Fibroblast of skin of abdomen (primary cell): ENCODE measurements around the gene REM1.
"Not testable (repeated sequence)": the region's sequence is repeated elsewhere in the genome, so short reads cannot be mapped to it uniquely, and the experiment has no call there.

Experiments
- DNase-seq: peaks from one replicate; pipeline ENCODE4 v3.0.0-alpha.2; 2013

The REM1 gene

GRCh38 chr20:31485450-31486339, 10.6 kb downstream of the REM1 start:
- peak; percentile 77 for DNase-seq

DNA sequence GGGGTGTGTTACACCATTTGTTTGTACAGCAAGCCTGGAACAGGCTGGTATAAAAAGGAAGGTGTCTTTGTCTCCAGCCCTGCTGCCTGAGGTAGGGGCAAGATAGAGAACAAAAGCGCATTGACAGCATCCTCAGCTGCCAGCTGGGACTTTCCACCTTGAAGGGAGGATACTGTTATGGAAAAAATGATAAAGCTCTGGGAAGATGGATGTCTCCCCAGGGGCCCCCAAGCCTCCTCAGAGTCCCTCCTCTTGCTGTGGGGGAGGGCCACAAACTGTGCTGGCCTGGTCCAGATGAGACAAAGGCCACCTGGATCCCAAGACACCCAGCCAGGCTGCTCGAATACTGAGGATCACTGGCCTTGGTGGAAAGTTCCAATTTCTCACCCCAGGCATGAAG, 13.0 kb downstream of the REM1 start:
- no peak for DNase-seq

GRCh38 chr20:31489152-31489551, 14.1 kb downstream of the REM1 start:
- no peak for DNase-seq

- no peak for DNase-seq
Observed at GRCh38 chr20:31490752-31491151, 15.7 kb downstream of the REM1 start.

DNA sequence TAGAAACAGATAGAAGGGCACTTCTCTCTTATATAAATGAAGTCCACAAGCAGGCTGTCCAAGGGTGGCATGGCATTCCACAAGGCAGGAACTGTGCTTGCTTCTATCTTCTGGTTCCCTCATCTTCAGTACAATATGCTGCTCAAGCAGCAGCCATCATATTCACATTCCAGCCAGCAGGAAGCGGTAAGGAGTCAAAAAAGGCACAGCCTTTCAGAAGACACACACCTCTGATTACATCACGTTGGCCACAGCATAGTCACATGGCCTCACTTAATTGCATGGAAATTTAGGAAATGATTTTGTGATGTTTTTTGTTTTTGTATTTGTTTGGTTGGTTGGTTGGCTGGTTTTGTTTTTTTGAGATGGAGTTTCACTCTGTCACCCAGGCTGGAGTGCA, 19.0 kb downstream of the REM1 start:
- DNase-seq = peak; percentile 29

GRCh38 chr20:31496761-31497295, 21.7 kb downstream of the REM1 start:
- no peak for DNase-seq

DNA sequence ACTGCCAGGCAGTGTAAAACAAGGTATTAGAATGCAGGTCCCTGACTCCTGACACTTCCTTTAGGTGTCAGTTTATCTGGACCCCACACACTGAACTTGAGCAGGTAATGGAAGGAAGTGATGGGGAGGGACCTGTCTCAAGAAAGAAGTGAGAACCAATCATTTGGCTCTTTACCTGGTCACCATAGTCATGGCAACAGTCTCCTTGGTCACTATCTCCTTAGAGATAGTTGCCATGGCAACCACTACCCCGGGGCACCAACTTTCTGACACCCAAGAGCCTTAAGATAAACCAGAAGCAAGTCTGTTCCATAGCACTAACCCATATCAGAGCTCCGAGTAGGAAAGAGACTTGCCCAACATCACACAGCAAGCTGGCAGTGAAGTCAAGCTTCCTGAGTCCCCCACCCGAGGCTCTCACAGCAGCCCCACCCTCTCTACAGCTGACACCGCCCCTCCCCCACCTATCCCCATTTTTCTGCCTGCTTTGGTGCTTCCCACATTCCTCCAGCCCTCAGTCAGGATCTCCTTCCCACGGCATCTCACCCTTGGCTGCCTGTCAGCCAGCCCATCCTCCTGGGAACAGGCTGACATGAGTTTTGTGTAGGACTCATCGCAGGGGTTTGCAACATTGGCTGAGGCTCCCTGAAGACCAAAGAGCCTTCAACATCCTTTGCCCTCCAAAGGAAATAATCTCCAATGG, 22.9 kb downstream of the REM1 start:
- peak; percentile 81 for DNase-seq

DNA sequence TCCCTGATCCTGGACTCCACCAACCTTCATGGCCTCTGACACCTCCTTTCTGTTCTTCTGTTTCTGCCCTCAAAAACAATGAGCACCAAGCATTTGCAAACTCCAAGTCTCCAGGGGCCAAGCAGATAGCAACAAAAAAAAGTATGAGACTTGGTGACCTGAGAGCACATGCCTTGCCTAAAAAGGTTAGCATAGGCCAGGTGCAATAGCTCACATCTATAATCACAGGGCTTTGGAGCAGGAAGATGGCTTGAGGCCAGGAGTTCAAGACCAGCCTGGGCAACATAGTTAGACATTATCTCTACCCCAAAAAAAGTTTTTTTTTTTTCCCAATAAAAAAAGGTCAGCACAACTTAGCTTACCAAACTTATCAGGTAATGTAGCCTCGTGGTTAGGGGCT, 25.4 kb downstream of the REM1 start:
- DNase-seq = no peak

DNA sequence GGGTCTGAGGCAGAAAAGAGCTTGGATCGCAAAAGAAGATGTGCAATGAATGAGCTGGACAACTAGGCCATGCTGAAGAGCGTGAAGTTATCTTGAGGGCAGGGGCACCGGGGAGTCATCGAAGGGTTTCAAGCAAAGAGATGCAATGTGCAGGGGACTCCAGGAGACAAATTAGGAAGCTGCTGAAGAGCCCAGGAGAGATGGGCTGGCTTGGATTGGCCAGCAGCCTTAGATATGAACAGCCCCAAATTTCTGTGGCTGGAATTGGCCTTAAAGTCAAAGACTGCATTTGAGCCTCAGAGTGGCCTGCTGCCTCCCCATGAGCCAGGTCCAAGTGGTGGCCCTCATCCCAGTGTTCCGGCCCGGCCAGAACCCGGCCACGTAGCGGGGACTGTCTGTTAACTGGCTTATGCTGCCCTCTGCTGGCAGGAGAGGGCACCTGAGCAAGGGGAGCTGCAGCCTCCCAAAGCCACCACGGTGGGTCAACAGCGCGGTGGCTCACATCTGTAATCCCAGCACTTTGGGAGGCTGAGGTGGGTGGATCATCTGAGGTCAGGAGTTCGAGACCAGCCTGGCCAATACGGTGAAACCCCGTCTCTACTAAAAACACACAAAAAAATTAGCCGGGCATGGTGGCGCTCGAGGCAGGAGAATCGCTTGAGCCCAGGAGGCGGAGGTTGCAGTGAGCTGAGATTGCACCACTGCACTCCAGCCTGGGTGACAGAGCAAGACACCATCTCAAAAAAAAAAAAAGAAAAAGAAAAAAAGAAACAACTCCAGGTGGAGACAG, 28.0 kb downstream of the REM1 start:
- DNase-seq = peak; percentile 70

DNA sequence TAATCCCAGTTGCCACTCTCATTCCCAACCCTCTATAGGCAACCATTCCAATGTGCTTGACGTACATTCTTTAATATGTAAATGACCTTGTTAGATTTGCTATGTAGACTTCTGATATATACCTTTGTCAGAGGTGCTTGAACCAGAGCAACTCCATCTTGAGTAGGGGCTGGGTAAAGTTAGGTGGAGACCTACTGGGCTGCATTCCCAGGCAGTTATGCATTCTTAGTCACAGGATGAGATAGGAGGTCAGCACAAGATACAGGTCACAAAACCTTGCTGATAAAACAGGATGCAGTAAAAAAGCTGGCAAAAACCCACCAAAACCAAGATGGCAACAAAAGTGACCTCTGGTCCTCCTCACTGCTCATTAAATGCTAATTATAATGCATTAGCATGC, 30.8 kb downstream of the REM1 start:
- no peak for DNase-seq

DNA sequence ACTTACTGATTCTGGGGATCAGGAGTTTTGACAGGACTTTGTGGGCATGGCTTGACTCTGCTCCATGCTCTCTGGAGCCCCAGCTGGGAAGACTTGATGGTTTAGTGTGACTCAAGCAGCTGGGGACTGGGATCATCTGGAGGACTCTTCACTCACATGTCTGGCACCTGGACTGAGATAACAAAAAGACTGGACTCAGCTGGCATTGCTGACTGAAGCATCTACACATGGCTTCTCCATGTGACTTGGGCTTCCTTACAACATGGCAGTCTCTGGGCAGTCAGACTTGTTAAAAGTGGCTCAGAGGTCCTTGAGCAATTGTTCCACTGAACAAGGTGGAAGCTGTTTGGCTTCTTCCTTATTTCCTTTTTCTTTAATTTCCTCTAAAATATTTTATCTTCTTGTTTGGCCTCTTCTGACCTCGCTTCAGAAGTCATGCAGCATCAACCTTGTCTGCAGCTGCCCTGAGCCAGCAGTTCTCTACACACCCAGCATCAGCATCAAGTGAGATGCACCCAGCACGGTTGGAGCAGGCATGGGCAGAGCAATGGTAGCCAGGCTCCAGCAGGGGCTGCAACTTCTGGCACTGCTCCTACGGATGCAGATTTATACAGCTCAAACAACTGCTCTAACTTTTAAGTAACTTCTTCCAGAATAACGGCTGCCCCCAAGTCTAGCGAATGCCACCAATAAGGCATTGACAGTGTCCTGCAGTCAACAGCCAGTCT, 33.6 kb downstream of the REM1 start:
- DNase-seq = no peak

- peak; percentile 90 for DNase-seq
Observed at GRCh38 chr20:31514154-31515071, 39.3 kb downstream of the REM1 start, which contains the start of gene HM13. TSS of gene HM13 (plus strand) at chr20:31514442. CDS start at chr20:31514552, 110 bp downstream.

- no peak for DNase-seq
Observed at GRCh38 chr20:31515072-31515774, 40.1 kb downstream of the REM1 start.

DNA sequence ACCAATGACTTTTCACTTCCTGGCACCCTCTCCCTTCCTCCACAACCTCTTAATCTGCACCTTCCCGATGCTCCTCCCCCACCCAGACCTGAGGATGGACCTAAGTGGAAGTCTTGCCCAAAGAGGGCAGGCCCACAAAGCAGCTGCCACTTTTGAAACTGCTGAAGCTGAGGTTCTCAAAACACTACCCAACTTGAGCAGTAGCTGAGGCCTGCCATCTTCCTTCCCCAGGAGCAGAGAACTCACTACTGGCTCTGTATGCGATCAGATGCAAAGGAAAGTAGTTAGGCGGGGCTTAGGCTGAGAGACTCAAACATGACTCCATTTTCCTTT, 40.7 kb downstream of the REM1 start:
- DNase-seq = no peak

DNA sequence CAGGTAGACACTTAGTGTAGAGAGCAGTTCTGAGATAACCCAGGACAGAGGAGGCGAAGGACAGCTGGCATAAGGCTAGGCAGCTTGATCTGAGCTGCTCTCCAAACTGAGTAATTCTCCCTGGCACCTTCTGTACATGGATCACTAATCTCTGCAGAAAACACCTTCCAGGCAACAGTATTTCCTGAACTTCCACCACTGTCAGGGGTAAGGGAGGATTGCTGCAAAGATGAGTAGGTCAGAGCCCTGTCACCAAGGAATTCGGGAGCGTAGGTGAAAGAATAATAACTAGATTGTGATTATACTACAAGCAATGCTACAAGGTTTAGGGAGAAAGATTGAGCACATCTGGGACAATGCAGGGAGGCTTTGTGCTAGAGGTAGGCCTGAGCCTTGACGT, 41.1 kb downstream of the REM1 start:
- DNase-seq = no peak

GRCh38 chr20:31516651-31517050, 41.6 kb downstream of the REM1 start:
- no peak for DNase-seq

DNA sequence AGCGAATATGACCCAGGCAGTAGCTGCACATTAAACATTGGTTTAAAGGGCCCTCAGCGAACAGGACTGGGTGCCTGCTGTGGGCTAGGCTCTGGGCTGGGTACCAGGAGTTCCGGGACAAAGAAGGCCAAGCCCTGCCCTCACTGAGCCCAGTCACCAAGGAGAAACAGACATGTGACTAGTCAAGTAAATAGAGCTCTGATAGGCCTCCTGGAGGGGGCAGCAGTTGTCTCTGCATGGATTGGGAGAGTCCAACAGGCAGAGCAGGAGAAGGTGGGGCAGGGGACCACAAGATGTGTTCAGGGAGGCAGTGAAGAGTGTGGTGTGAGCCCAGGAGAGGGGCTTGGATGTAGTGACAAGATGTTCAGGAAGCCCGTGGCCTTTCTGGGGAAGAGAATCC, 42.3 kb downstream of the REM1 start:
- peak; percentile 42 for DNase-seq

GRCh38 chr20:31521267-31521666, 46.2 kb downstream of the REM1 start:
- not testable (repeated sequence) for DNase-seq

GRCh38 chr20:31522731-31523130, 47.6 kb downstream of the REM1 start:
- DNase-seq = no peak
